ENCODE results near the gene MAGEB4.

Gene MAGEB4

DNA sequence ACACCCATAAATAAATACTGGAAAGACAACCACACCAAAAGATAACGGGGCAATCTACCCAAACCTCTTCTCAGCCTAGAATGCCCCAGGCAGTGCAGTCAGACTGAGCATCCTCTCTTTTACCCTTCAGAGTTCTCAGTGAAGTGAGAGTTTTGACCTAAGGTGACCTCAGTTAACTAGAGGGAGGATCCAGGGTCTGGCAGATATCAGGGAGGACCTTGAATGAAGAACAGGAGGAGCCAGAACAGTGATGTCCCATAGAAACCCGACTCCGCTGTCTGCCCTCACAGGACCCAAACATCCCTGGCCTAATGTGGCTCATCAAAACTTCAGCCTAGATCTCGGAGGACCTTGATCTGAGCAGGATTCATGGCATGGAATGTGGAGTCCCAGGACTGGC lies 11.4 kb upstream of the MAGEB4 start, which contains the start of gene MAGEB3:
TSS of gene MAGEB3 (plus strand) at position 263 of the 400 bp plus-strand sequence. CDS start 5,268 bp downstream, outside the sequence.
- H3K27ac ChIP-seq = no peak within 1 kb of the TSS
- TF ChIP-seq, protein P1, sequence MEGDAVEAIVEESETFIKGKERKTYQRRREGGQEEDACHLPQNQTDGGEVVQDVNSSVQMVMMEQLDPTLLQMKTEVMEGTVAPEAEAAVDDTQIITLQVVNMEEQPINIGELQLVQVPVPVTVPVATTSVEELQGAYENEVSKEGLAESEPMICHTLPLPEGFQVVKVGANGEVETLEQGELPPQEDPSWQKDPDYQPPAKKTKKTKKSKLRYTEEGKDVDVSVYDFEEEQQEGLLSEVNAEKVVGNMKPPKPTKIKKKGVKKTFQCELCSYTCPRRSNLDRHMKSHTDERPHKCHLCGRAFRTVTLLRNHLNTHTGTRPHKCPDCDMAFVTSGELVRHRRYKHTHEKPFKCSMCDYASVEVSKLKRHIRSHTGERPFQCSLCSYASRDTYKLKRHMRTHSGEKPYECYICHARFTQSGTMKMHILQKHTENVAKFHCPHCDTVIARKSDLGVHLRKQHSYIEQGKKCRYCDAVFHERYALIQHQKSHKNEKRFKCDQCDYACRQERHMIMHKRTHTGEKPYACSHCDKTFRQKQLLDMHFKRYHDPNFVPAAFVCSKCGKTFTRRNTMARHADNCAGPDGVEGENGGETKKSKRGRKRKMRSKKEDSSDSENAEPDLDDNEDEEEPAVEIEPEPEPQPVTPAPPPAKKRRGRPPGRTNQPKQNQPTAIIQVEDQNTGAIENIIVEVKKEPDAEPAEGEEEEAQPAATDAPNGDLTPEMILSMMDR (IDR thresholded peaks at IDR 0.05) = no peak
- H3K36me3 ChIP-seq (ENCODE audit: control insufficient read depth, insufficient read depth, low read length) = no peaks in the 10 kb centered on the region
- no peak within 1 kb of the TSS for H3K4me2 ChIP-seq (ENCODE audit: low read length)
- no peak within 1 kb of the TSS for H3K9ac ChIP-seq
- H3K79me2 ChIP-seq = no peaks in the 10 kb centered on the region
- H3K4me1 ChIP-seq = no peaks in the 10 kb centered on the region
- H3K4me3 ChIP-seq (ENCODE audit: low read depth, low read length) = no peak within 1 kb of the TSS
- no peak within 1 kb of the TSS for H2AFZ ChIP-seq
- no peaks in the 10 kb centered on the region for H3K27me3 ChIP-seq (ENCODE audit: control insufficient read depth, insufficient read depth, low read length)
- no peaks in the 10 kb centered on the region for H3K9me3 ChIP-seq (ENCODE audit: control insufficient read depth, low read length)

DNA sequence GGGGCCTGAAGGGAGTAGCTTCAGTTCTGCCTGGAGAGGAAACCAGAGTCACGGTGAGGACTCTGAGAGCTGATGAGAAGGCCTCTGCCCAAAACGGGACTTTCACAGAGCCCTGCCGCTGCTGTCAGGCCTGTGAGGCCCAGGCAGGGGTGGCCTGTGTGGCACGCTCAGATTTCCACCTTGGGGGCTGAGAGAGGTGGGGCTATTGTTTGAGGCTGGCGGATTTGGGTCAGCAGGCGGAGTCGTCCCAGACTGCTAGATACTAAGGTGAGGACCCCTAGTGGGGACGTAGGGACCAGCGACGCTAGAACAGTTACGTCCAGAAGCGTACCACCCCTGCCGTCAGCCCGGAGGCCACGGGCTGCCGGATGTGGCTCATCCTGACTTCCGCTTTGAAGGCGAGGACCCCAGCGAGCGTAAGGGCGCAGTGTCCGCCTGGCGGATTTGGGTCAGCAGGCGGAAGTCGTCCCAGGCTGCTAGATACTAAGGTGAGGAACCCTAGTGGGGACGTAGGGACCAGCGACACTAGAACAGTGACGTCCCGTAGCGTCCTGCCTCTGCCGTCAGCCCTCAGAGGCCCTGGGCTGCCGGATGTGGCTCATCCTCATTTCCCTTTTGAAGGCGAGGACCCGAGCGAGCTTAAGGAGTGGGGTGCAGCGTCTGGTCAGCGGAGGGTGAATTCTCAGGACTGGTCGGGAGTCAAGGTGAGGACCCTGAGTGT lies 5.1 kb downstream of the MAGEB4 start, which contains the start of gene MAGEB1:
TSS of gene MAGEB1 (plus strand) at position 378 of the 721 bp plus-strand sequence. CDS start 3,348 bp downstream, outside the sequence.
- Histone ChIP-seq H3K27me3 (ENCODE audit: control insufficient read depth, insufficient read depth, low read length) (no peaks in the 10 kb centered on the region), H3K27ac (no peak within 1 kb of the TSS), H3K9me3 (ENCODE audit: control insufficient read depth, low read length) (no peaks in the 10 kb centered on the region), H3K79me2 (no peaks in the 10 kb centered on the region), H3K4me1 (no peaks in the 10 kb centered on the region), H3K4me2 (ENCODE audit: low read length) (no peak within 1 kb of the TSS), H2AFZ (no peak within 1 kb of the TSS), H3K4me3 (ENCODE audit: low read depth, low read length) (no peak within 1 kb of the TSS), H3K9ac (no peak within 1 kb of the TSS), H3K36me3 (ENCODE audit: control insufficient read depth, insufficient read depth, low read length) (no peaks in the 10 kb centered on the region)
- TF ChIP-seq, protein P1 (IDR thresholded peaks at IDR 0.05) = no peak

DNA sequence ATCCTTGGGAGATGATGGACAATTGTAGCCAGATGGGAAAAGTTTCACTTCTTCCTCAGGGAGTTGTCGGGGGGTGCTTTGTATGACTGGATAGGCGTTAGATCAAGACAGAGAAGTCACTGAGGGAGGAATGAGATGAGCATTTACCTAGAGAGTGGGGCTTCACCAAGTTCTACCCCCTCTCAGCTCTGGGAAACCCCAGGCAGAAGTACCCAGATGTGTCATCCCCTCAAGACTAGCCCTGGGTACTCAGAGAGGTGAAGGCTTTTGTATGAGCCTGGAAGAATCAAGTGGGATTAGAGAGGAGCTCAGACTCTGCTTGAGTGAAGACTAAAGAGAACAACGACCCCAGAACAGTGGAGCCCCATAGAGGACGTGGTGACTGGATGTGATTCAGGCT lies 7.1 kb downstream of the MAGEB4 start:
- Histone ChIP-seq H3K79me2 (no peaks in the 10 kb centered on the region), H3K9ac (no peak overlapping the region), H3K36me3 (ENCODE audit: control insufficient read depth, insufficient read depth, low read length) (no peaks in the 10 kb centered on the region), H3K4me1 (no peaks in the 10 kb centered on the region), H3K27ac (no peak overlapping the region), H2AFZ (no peak overlapping the region), H3K4me2 (ENCODE audit: low read length) (no peak overlapping the region), H3K4me3 (ENCODE audit: low read depth, low read length) (no peak overlapping the region), H3K9me3 (ENCODE audit: control insufficient read depth, low read length) (no peaks in the 10 kb centered on the region), H3K27me3 (ENCODE audit: control insufficient read depth, insufficient read depth, low read length) (no peaks in the 10 kb centered on the region)
- TF ChIP-seq, protein P1 (IDR thresholded peaks at IDR 0.05) = no peak

DNA sequence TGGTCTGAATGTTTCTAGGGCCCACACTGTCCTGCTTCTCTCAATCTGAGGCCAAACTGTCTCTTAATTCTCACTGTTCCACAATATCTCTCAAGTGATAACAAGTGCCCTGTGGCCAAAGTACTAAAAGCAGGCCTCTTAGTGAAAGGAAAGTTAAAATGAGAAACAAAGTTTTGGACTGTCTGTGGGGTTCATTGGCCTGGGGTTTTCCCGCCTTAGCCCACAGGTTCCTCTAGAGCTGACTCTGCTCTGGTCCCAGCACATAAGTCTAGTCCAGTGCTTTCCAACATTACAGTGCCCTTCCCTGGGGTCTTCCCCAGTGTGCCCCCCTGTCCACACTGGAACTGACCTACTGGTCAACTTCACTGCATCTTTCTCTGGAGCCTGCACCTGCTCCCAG lies 11.5 kb downstream of the MAGEB4 start:
- H3K79me2 ChIP-seq = no peaks in the 10 kb centered on the region
- no peak overlapping the region for H2AFZ ChIP-seq
- no peaks in the 10 kb centered on the region for H3K9me3 ChIP-seq (ENCODE audit: control insufficient read depth, low read length)
- no peak overlapping the region for H3K9ac ChIP-seq
- H3K4me2 ChIP-seq (ENCODE audit: low read length) = no peak overlapping the region
- H3K4me1 ChIP-seq = no peaks in the 10 kb centered on the region
- H3K27ac ChIP-seq = no peak overlapping the region
- H3K27me3 ChIP-seq (ENCODE audit: control insufficient read depth, insufficient read depth, low read length) = no peaks in the 10 kb centered on the region
- TF ChIP-seq, protein P1 (IDR thresholded peaks at IDR 0.05) = no peak
- H3K36me3 ChIP-seq (ENCODE audit: control insufficient read depth, insufficient read depth, low read length) = no peaks in the 10 kb centered on the region
- no peak overlapping the region for H3K4me3 ChIP-seq (ENCODE audit: low read depth, low read length)

DNA sequence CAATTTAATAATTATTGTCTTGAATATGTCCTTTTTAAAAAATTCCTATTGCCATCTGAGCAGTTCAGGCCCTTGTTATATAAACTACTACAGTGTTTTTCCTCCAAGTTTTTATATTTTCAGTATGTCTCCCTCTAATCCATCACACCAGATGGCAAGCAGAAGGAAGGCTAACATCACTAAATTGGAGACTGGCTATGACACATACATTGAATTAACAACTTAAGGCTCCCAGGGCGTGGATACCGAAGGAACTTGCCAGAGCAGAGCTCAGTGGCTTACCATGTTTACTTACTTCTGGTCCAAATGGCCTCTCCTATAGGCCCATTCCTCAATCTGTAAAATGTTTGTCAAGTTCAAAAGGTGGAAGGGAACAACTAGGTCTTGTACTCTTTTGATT lies 18.1 kb downstream of the MAGEB4 start:
- H3K4me3 ChIP-seq (ENCODE audit: low read depth, low read length) = no peak overlapping the region
- H3K79me2 ChIP-seq = no peaks in the 10 kb centered on the region
- H3K9me3 ChIP-seq (ENCODE audit: control insufficient read depth, low read length) = no peaks in the 10 kb centered on the region
- H3K4me1 ChIP-seq = no peaks in the 10 kb centered on the region
- H3K4me2 ChIP-seq (ENCODE audit: low read length) = no peak overlapping the region
- TF ChIP-seq, protein P1 (IDR thresholded peaks at IDR 0.05) = no peak
- no peak overlapping the region for H2AFZ ChIP-seq
- H3K27me3 ChIP-seq (ENCODE audit: control insufficient read depth, insufficient read depth, low read length) = no peaks in the 10 kb centered on the region
- H3K9ac ChIP-seq = no peak overlapping the region
- no peaks in the 10 kb centered on the region for H3K36me3 ChIP-seq (ENCODE audit: control insufficient read depth, insufficient read depth, low read length)
- H3K27ac ChIP-seq = no peak overlapping the region
